Fibroblast of mammary gland (primary cell): ENCODE data around the gene ASB10.

Source experiments
- DNase-seq: peaks from one replicate; pipeline ENCODE4 v3.0.0-alpha.2; 2010; ENCODE audit warnings: low read depth
- H3K4me3 ChIP-seq: 2 replicates; pipeline ENCODE4 v1.5.1; 2011; ENCODE audit warnings: low read depth, mild to moderate bottlenecking, low read length, moderate library complexity; ENCODE audit not compliant: control insufficient read depth
- TF ChIP-seq, protein P1 (sequence below): conservative IDR thresholded peaks from 2 replicates; pipeline ENCODE4 v1.5.1; 2011; ENCODE audit warnings: low read depth, low read length, inconsistent platforms; ENCODE audit not compliant: control insufficient read depth, insufficient read depth

Gene ASB10

DNA sequence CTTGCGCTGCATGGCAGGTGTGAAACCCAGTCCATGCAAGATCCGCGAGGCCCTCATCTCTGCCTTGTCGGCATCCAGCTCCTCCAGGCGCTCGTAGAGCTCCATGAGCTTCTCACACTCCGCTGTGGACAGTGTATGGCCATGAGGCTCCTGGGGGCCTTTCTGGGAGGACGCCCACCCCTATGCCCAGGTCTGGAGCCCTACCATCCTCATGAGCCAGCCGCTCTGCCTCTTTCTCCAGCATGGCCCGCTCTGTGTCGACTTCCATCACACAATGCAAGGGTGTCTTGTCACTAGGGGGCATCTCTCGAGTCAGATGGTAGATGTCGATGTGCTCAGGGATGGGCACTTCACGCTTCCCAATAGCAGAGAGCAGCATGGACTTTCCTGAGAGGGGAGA is 36.7 kb upstream of the ASB10 start:
- no peak overlapping the region for H3K4me3 ChIP-seq
- no peak for DNase-seq
- TF ChIP-seq, protein P1, sequence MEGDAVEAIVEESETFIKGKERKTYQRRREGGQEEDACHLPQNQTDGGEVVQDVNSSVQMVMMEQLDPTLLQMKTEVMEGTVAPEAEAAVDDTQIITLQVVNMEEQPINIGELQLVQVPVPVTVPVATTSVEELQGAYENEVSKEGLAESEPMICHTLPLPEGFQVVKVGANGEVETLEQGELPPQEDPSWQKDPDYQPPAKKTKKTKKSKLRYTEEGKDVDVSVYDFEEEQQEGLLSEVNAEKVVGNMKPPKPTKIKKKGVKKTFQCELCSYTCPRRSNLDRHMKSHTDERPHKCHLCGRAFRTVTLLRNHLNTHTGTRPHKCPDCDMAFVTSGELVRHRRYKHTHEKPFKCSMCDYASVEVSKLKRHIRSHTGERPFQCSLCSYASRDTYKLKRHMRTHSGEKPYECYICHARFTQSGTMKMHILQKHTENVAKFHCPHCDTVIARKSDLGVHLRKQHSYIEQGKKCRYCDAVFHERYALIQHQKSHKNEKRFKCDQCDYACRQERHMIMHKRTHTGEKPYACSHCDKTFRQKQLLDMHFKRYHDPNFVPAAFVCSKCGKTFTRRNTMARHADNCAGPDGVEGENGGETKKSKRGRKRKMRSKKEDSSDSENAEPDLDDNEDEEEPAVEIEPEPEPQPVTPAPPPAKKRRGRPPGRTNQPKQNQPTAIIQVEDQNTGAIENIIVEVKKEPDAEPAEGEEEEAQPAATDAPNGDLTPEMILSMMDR = no peak

DNA sequence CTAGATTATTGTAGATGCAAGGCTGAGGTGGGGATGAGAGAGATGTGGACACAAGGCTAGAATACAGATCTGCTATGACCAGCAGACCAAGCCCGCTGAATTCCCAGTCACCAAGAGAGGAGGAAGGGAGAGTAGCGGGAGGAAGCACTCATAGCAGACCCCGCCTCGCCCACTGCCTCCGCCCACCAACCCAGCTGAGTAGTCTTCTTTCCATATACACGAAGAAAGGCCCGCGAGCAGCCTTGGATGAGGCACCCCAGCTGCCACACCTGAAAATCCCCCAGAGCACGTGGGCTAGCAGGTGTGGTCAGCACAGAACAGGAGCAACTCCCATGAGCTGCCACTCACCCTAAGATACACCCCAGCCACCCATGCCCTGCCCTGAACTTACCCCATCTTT is 31.1 kb upstream of the ASB10 start:
- TF ChIP-seq, protein P1 = no peak
- H3K4me3 ChIP-seq = no peak overlapping the region
- DNase-seq = no peak

DNA sequence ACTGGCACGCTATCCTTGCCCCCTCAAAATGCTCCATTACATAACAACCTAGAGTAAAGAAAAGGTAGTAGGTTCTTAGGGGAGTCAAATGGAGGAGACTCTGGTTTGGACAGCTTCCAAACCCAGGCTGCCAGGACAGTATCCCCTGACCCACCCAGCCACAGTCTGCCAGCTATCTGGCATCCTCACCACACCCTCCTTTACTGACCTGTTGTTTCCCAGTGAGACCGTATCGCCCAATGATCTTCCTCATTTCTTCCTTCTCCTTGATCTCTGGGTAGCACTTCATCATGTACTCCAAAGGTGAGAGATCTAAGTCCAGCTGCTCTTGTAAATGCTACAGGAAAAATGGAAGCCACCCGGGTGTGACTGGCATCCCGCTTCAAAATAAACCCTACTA is 28.3 kb upstream of the ASB10 start:
- no peak overlapping the region for H3K4me3 ChIP-seq
- TF ChIP-seq, protein P1 = no peak
- DNase-seq = no peak

DNA sequence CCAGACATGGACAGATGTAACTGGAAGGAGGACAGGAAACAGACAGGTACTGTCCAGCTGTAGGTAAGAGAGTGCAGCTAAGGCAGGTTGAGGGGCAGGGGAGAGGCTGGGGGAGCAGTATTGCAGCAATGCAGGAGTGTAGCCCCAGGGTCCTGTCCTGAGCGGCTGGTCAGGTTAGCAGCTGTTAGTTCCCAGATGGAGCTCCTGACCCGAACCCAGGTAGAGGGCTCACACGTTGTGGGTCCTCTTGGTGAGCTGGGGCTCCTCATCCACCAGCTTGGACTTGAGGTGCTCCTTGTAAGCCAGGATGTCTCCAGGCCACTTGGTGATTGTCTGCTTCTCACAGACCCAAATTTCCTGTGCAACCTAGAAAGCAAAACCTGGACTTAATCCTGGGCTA is 26.8 kb upstream of the ASB10 start:
- no peak overlapping the region for H3K4me3 ChIP-seq
- TF ChIP-seq, protein P1 = no peak
- DNase-seq = no peak

DNA sequence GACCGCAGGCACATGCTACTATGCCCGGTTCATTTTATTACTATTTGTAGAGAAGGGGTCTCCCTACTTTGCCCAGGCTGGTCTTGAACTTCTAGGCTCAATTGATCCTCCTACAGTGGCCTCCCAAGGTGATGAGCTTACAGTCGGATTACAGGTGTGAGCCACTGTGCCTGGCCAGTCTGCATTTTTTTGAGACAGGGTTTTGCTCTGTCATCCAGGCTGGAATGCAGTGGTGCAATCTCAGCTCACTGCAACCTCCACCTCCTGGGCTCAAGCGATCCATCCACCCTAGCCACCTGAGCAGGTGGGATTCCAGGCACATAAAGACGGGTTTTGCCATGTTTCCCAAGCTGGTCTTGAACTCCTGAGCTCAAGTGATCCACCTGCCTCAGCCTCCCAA is 25.6 kb upstream of the ASB10 start:
- TF ChIP-seq, protein P1 = no peak
- no peak for DNase-seq
- no peak overlapping the region for H3K4me3 ChIP-seq

DNA sequence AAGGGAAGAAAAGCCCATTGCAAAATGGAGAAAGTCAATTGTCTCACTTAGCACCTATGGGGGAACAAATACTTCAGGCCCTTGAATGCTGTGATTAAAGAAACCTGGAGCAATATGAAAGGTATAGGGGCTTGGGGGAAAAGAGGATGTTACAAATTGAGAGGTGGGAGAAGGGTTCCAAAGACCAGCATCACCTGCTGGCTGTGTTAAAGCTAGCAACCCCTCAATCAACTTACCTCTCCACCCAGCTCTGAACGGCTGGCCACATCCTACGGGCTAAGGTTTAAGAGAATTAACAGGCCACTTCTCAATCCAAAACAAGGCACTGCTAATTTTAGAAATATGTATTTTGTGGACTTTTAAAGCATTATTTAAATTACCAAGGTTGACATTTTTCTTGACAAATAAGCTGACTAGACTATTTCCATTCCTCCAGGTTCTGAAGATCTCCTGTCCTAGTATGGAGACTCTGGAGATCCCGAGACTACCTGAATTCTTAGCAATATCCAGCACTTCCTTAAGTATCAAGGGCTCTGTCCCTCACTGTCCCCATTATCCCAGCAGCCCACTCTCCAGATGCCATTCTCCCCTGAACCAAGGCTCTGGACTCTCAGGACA is 24.2 kb upstream of the ASB10 start:
- DNase-seq = no peak
- H3K4me3 ChIP-seq = no peak overlapping the region
- TF ChIP-seq, protein P1 = no peak
